Parathyroid adenoma (tissue), 2 donors: Measurements from ENCODE around the gene FRMD8.
A peak's percentile ranks its signal among the peaks of the same experiment; 100 is the strongest.

Experiments
- H2AFZ ChIP-seq: fragments of 300-600 bp; sonication (generic); one replicate; pipeline ENCODE4 v1.7.0; 2017; ENCODE audit warnings: antibody characterized with exemption, mild to moderate bottlenecking
- H3K27ac ChIP-seq: fragments of 300-600 bp; sonication (generic); one replicate; pipeline ENCODE4 v1.7.0; 2017
- H3K27me3 ChIP-seq: fragments of 300-600 bp; sonication (generic); one replicate; pipeline ENCODE4 v1.7.0; 2017; ENCODE audit warnings: low read length; ENCODE audit not compliant: control insufficient read depth, insufficient read depth
- H3K36me3 ChIP-seq: fragments of 300-600 bp; sonication (generic); one replicate; pipeline ENCODE4 v1.7.0; 2017; ENCODE audit warnings: low read length; ENCODE audit not compliant: control insufficient read depth, insufficient read depth
- H3K4me1 ChIP-seq: fragments of 300-600 bp; sonication (generic); one replicate; pipeline ENCODE4 v1.7.0; 2017; ENCODE audit warnings: control low read depth
- H3K4me2 ChIP-seq: fragments of 300-600 bp; sonication (generic); one replicate; pipeline ENCODE4 v1.7.0; 2017; ENCODE audit warnings: low read length
- H3K4me3 ChIP-seq: fragments of 300-600 bp; sonication (generic); one replicate; pipeline ENCODE4 v1.7.0; 2017; ENCODE audit warnings: low read depth, low read length
- H3K79me2 ChIP-seq: fragments of 300-600 bp; sonication (generic); one replicate; pipeline ENCODE4 v1.7.0; 2017; ENCODE audit warnings: control low read depth
- H3K9ac ChIP-seq: fragments of 300-600 bp; sonication (generic); one replicate; pipeline ENCODE4 v1.7.0; 2017; ENCODE audit warnings: mild to moderate bottlenecking
- H3K9me3 ChIP-seq: fragments of 300-600 bp; sonication (generic); one replicate; pipeline ENCODE4 v1.7.0; 2017; ENCODE audit warnings: low read length; ENCODE audit not compliant: control insufficient read depth
- CTCF ChIP-seq: fragments of 300-600 bp; sonication (generic); IDR thresholded peaks from one replicate; pipeline ENCODE4 v1.7.0; 2017; ENCODE audit warnings: antibody characterized with exemption, mild to moderate bottlenecking
- donor health status: primary hyperparathyroidism.

Gene FRMD8

GRCh38 chr11:65415499-65416340 is 29.3 kb downstream of the FRMD8 start:
- H2AFZ ChIP-seq: no peak overlapping the region
- TF ChIP-seq CTCF: no peak
- H3K4me3 ChIP-seq: peak overlapping the region; percentile 61
- H3K4me2 ChIP-seq: peak overlapping the region; percentile 77
- peak overlapping the region; percentile 100 for H3K27ac ChIP-seq
- no peaks in the 10 kb centered on the region for H3K27me3 ChIP-seq
- H3K9ac ChIP-seq: no peak overlapping the region
- H3K9me3 ChIP-seq: no peaks in the 10 kb centered on the region
- peaks cover 25% of the 10 kb centered on the region for H3K4me1 ChIP-seq
- no peaks in the 10 kb centered on the region for H3K36me3 ChIP-seq
- peaks cover 25% of the 10 kb centered on the region for H3K79me2 ChIP-seq

- Histone ChIP-seq H3K4me3 (peak overlapping the region; percentile 61), H3K27ac (peak overlapping the region; percentile 100), H3K4me1 (peaks cover 27% of the 10 kb centered on the region)
These were observed 29.9 kb downstream of the FRMD8 start for GRCh38 chr11:65416341-65416824.

GRCh38 chr11:65416841-65417701 is 30.6 kb downstream of the FRMD8 start:
- no peaks in the 10 kb centered on the region for H3K36me3 ChIP-seq
- no peaks in the 10 kb centered on the region for H3K27me3 ChIP-seq
- H3K4me1 ChIP-seq: peaks cover 27% of the 10 kb centered on the region
- no peak for TF ChIP-seq CTCF
- H3K79me2 ChIP-seq: peaks cover 25% of the 10 kb centered on the region
- no peaks in the 10 kb centered on the region for H3K9me3 ChIP-seq
- H3K4me2 ChIP-seq: peak overlapping the region; percentile 77
- peak overlapping the region; percentile 100 for H3K27ac ChIP-seq
- H3K4me3 ChIP-seq: peak overlapping the region; percentile 67
- H2AFZ ChIP-seq: peak overlapping the region; percentile 33
- no peak overlapping the region for H3K9ac ChIP-seq

More at GRCh38 chr11:65416341-65416824, 29.9 kb downstream of the FRMD8 start:
- TF ChIP-seq CTCF: peak; percentile 89
- Histone ChIP-seq H3K36me3 (no peaks in the 10 kb centered on the region), H2AFZ (no peak overlapping the region), H3K9ac (no peak overlapping the region), H3K4me2 (peak overlapping the region; percentile 77), H3K27me3 (no peaks in the 10 kb centered on the region), H3K79me2 (peaks cover 25% of the 10 kb centered on the region), H3K9me3 (no peaks in the 10 kb centered on the region)

- peak overlapping the region; percentile 100 for H3K27ac ChIP-seq
- H3K9ac ChIP-seq: peak overlapping the region; percentile 41
- peak overlapping the region; percentile 94 for H3K4me2 ChIP-seq
- H3K79me2 ChIP-seq: peaks cover 29% of the 10 kb centered on the region
- no peaks in the 10 kb centered on the region for H3K9me3 ChIP-seq
- TF ChIP-seq CTCF: no peak
- H2AFZ ChIP-seq: no peak overlapping the region
- peaks cover 27% of the 10 kb centered on the region for H3K4me1 ChIP-seq
- no peaks in the 10 kb centered on the region for H3K27me3 ChIP-seq
- H3K4me3 ChIP-seq: peak overlapping the region; percentile 67
- no peaks in the 10 kb centered on the region for H3K36me3 ChIP-seq
These were observed 31.4 kb downstream of the FRMD8 start for GRCh38 chr11:65417702-65418430.
